Neuronal stem cell (in vitro differentiated cells): ENCODE results near the gene MED8.

Source experiments
- DNase-seq: peaks from one replicate; pipeline ENCODE4 v3.0.0-alpha.2; 2013; ENCODE audit warnings: low spot score
- H2AFZ ChIP-seq: one replicate; pipeline ENCODE4 v1.6.1; 2013; ENCODE audit warnings: mild to moderate bottlenecking, low read length, inconsistent platforms
- H2AK5ac ChIP-seq: 2 replicates; pipeline ENCODE4 v1.6.1; 2013; ENCODE audit warnings: low read depth, mild to moderate bottlenecking, inconsistent platforms, low read length, moderate library complexity, mixed read lengths
- H2BK120ac ChIP-seq: 2 replicates; pipeline ENCODE4 v1.6.1; 2013; ENCODE audit warnings: low read depth, mild to moderate bottlenecking, inconsistent platforms, low read length, moderate library complexity, mixed read lengths
- H2BK12ac ChIP-seq: one replicate; pipeline ENCODE4 v1.6.1; 2013; ENCODE audit warnings: low read length, inconsistent platforms
- H2BK15ac ChIP-seq: 2 replicates; pipeline ENCODE4 v1.6.1; 2013; ENCODE audit warnings: mild to moderate bottlenecking, low read length, inconsistent platforms, mixed read lengths
- H2BK5ac ChIP-seq: one replicate; pipeline ENCODE4 v1.6.1; 2013; ENCODE audit warnings: inconsistent platforms, mild to moderate bottlenecking, low read length, moderate library complexity
- H3K14ac ChIP-seq: one replicate; pipeline ENCODE4 v1.6.1; 2013; ENCODE audit warnings: low read length, inconsistent platforms
- H3K18ac ChIP-seq: 2 replicates; pipeline ENCODE4 v1.6.1; 2013; ENCODE audit warnings: low read length, inconsistent platforms
- H3K23ac ChIP-seq: 2 replicates; pipeline ENCODE4 v1.6.1; 2013; ENCODE audit warnings: low read depth, mild to moderate bottlenecking, mixed read lengths, low read length, inconsistent platforms; ENCODE audit not compliant: poor library complexity
- H3K27ac ChIP-seq: replicated peaks from 3 replicates; pipeline ENCODE4 v1.5.1; 2013; ENCODE audit warnings: low read length, inconsistent platforms
- H3K27me3 ChIP-seq, 3 experiments: 2 replicates each; pipeline ENCODE4 v1.6.1; 2013; ENCODE audit warnings: low read length in 3 of 3, mild to moderate bottlenecking in 2 of 3, inconsistent platforms in 1 of 3, low read depth in 1 of 3, mixed read lengths in 1 of 3, moderate library complexity in 1 of 3; ENCODE audit not compliant: control insufficient read depth in 3 of 3, insufficient read depth in 3 of 3
- H3K36me3 ChIP-seq, 2 donors: replicated peaks in 1 of 2; 2 replicates each; pipeline ENCODE4 v1.6.1; 2013; ENCODE audit warnings: low read length in 2 of 2; ENCODE audit not compliant: control insufficient read depth in 2 of 2, insufficient read depth in 2 of 2
- H3K4ac ChIP-seq: 2 replicates; pipeline ENCODE4 v1.6.1; 2013; ENCODE audit warnings: inconsistent platforms, mild to moderate bottlenecking, low read length, moderate library complexity
- H3K4me1 ChIP-seq, 2 donors: 1 replicate in 1 of 2; 2 replicates in 1 of 2; pipeline ENCODE4 v1.6.1; 2013; ENCODE audit warnings: low read length in 2 of 2, low read depth in 1 of 2; ENCODE audit not compliant: control insufficient read depth in 2 of 2, insufficient read depth in 1 of 2
- H3K4me2 ChIP-seq: one replicate; pipeline ENCODE4 v1.6.1; 2013; ENCODE audit warnings: mild to moderate bottlenecking, low read length, inconsistent platforms; ENCODE audit not compliant: insufficient read depth, poor library complexity, severe bottlenecking
- H3K4me3 ChIP-seq, 2 donors: 2 replicates each; pipeline ENCODE4 v1.5.1; 2013; ENCODE audit warnings: low read length in 2 of 2, mild to moderate bottlenecking in 2 of 2, inconsistent platforms in 1 of 2, moderate library complexity in 1 of 2
- H3K79me1 ChIP-seq: one replicate; pipeline ENCODE4 v1.6.1; 2013; ENCODE audit warnings: low read depth, mild to moderate bottlenecking, inconsistent platforms, low read length, moderate library complexity
- H3K9ac ChIP-seq: one replicate; pipeline ENCODE4 v1.6.1; 2013; ENCODE audit warnings: mild to moderate bottlenecking, low read depth, low read length, inconsistent platforms; ENCODE audit not compliant: poor library complexity
- H3K9me3 ChIP-seq, 2 donors: replicated peaks in 1 of 2; 2 replicates each; pipeline versions ENCODE3 to v1.6.1; 2013; ENCODE audit warnings: low read length in 2 of 2, mild to moderate bottlenecking in 2 of 2, inconsistent platforms in 1 of 2, low read depth in 1 of 2, mixed read lengths in 1 of 2, moderate library complexity in 1 of 2; ENCODE audit not compliant: control insufficient read depth in 2 of 2, insufficient read depth in 1 of 2
- H4K8ac ChIP-seq: one replicate; pipeline ENCODE4 v1.6.1; 2013; ENCODE audit warnings: low read depth, mild to moderate bottlenecking, inconsistent platforms, low read length, moderate library complexity
- H4K91ac ChIP-seq: one replicate; pipeline ENCODE4 v1.6.1; 2013; ENCODE audit warnings: low read length, low read depth, mild to moderate bottlenecking, inconsistent platforms; ENCODE audit not compliant: poor library complexity
- WGBS, 2 donors: extraction: QIAGEN DNeasy Blood & Tissue Kit; methylation state at CpG; one replicate each; pipeline ENCODE4 v1.1.7; 2013; ENCODE audit warnings: missing lambda C conversion rate in 2 of 2, mixed read lengths in 1 of 2; ENCODE audit not compliant: insufficient read length in 2 of 2, insufficient replicate concordance in 1 of 2; ENCODE audit errors: extremely low coverage in 2 of 2; 5-methylcytosine and 5-hydroxymethylcytosine counted together

MED8 gene

DNA sequence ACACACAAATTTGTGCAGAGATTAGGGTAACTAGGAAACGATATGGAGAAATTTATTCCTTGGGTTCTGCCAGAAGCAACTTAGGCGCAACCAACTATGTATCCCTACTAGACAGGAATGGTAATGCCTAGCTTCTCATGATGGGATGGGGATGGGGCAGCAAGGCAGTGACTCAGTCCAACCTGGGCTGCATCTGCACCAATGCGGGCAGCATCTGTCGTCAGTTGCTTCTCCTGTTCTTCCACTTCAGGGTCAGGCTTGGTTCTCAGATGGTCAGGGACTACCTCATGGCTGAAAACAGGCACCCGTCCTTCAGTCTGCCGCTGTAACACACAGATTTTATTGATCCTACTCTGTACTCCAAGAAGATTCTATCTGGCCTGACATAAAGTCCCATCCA is 2.9 kb downstream of the MED8 start:
- Histone ChIP-seq H3K36me3 (peaks cover 32 to 66% of the 10 kb centered on the region in 2 donors), H3K79me1 (peaks cover 7% of the 10 kb centered on the region), H3K9ac (no peak overlapping the region), H3K27ac (no peak overlapping the region), H2BK5ac (no peak overlapping the region), H2AK5ac (no peak overlapping the region), H4K91ac (no peak overlapping the region), H3K4ac (no peak overlapping the region), H3K23ac (no peak overlapping the region), H2BK120ac (no peak overlapping the region), H3K27me3 (no peaks in the 10 kb centered on the region), H2AFZ (no peak overlapping the region), H3K9me3 (no peaks in the 10 kb centered on the region), H3K4me1 (peaks cover 7 to 13% of the 10 kb centered on the region in 2 donors), H2BK15ac (no peak overlapping the region), H3K4me2 (no peak overlapping the region), H3K4me3 (no peak overlapping the region), H4K8ac (no peak overlapping the region), H3K18ac (no peak overlapping the region), H3K14ac (no peak overlapping the region), H2BK12ac (no peak overlapping the region)
- no peak for DNase-seq
- no CpG with 5 or more reads among the region's 6 CpGs for WGBS, 2 donors

DNA sequence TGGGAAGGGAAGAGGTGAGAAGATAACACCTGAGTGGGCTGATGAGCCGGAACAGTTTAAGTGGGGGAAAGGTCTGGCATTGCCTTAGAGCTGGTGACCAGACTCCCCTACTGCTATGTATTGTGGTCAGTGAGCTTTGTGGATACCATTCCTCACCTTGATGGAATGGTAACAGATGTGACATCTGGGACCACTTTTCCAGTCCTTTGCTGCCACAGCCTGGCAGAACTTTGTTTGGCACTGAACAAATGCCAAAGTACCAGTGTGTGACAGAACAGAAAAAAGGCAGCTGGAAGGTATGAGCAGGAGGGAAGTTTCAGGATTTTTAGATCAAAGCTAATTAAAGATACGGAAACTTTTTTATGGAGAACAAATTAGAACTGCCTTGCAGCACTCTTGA is 6.2 kb downstream of the MED8 start:
- no peak overlapping the region for H2BK12ac ChIP-seq
- peaks cover 35 to 74% of the 10 kb centered on the region in 2 donors for H3K36me3 ChIP-seq
- H2AK5ac ChIP-seq = no peak overlapping the region
- no peak overlapping the region for H4K8ac ChIP-seq
- peaks cover 0 to 6% of the 10 kb centered on the region in 2 donors for H3K4me1 ChIP-seq
- no peak overlapping the region for H3K18ac ChIP-seq
- no peaks in the 10 kb centered on the region for H3K27me3 ChIP-seq
- peaks cover 2% of the 10 kb centered on the region for H3K79me1 ChIP-seq
- no CpG with 5 or more reads among the region's 2 CpGs for WGBS, 2 donors
- H3K9ac ChIP-seq = no peak overlapping the region
- no peak for DNase-seq
- no peak overlapping the region for H2AFZ ChIP-seq
- no peak overlapping the region for H3K4me3 ChIP-seq
- no peak overlapping the region for H4K91ac ChIP-seq
- H3K9me3 ChIP-seq = no peaks in the 10 kb centered on the region
- no peak overlapping the region for H2BK120ac ChIP-seq
- H3K23ac ChIP-seq = no peak overlapping the region
- H2BK15ac ChIP-seq = no peak overlapping the region
- H2BK5ac ChIP-seq = no peak overlapping the region
- H3K4me2 ChIP-seq = no peak overlapping the region
- H3K14ac ChIP-seq = no peak overlapping the region
- H3K4ac ChIP-seq = no peak overlapping the region
- H3K27ac ChIP-seq = no peak overlapping the region

DNA sequence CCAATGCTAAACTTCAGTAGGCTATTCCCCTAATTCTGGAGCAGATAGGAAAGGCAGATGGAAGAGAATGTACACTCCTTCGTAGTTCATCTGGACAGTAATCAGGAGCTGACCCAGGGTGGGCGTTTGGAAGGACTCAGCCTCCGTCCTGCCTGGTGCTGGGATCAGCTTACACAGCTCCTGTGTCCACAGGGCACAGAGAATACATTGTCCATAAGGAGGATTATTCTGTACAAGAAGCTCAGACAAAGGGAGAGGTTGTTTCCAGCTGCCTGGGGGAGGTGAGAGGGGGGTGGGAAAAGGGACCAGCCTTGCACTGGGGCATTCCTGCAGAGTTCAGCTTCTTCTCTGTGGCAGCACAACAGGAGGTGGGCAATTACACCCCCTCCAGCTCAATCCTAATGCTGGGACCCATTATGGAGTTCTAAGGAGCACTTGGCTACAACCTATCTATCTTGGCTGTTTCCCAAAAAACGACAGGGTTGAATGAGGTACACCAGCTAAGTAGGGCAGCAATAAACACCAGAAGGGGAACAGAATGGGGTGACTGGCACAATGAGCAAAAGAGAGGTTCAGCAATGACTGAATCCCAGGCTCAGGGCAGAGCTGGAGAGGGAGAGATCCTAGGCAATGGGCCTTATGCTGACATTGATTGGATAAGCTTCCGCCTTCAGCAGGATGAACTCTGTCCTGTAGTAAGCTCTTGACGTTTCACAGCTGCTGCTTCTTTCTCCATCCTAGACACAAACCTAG is 7.4 kb downstream of the MED8 start:
- WGBS, 2 donors = no CpG with 5 or more reads among the region's 6 CpGs
- no peak overlapping the region for H3K4me3 ChIP-seq
- peak overlapping the region; percentile 55 for H3K27ac ChIP-seq
- H3K14ac ChIP-seq = no peak overlapping the region
- no peaks in the 10 kb centered on the region for H3K79me1 ChIP-seq
- H2BK5ac ChIP-seq = no peak overlapping the region
- H3K4me1 ChIP-seq = peaks cover 0 to 6% of the 10 kb centered on the region in 2 donors
- H2AK5ac ChIP-seq = no peak overlapping the region
- no peak overlapping the region for H2BK15ac ChIP-seq
- H3K23ac ChIP-seq = no peak overlapping the region
- peaks cover 33 to 63% of the 10 kb centered on the region in 2 donors for H3K36me3 ChIP-seq
- no peak overlapping the region for H3K4me2 ChIP-seq
- no peak overlapping the region for H3K4ac ChIP-seq
- no peak overlapping the region for H2BK12ac ChIP-seq
- no peak overlapping the region for H3K9ac ChIP-seq
- H3K18ac ChIP-seq = no peak overlapping the region
- H3K9me3 ChIP-seq = no peaks in the 10 kb centered on the region
- H2BK120ac ChIP-seq = no peak overlapping the region
- DNase-seq = no peak
- H2AFZ ChIP-seq = no peak overlapping the region
- H3K27me3 ChIP-seq = no peaks in the 10 kb centered on the region
- H4K91ac ChIP-seq = no peak overlapping the region
- H4K8ac ChIP-seq = no peak overlapping the region

DNA sequence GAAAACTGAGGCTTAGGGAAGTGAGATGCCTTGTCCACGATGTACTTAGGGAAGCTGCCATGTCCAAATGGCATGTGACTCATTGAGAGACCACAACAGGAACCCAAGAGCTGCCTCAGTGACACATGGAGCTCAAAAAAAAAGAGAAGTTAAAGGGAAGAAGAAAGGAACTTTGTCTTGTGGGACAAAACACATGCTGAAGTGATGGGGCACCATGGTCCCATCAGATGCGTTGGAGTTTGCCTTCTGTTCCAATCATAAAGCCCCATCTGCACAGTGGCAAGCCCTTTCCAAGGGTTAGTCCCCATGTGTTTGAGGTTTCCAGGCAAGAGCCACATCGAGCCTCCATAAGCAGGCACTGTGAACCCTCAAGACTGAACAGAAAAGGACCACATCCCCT is 8.0 kb downstream of the MED8 start:
- no peak overlapping the region for H3K4me3 ChIP-seq
- no peak overlapping the region for H2BK15ac ChIP-seq
- no peak overlapping the region for H3K4me2 ChIP-seq
- no peak overlapping the region for H4K91ac ChIP-seq
- H3K18ac ChIP-seq = no peak overlapping the region
- DNase-seq = no peak
- no peak overlapping the region for H2BK12ac ChIP-seq
- no peak overlapping the region for H2BK120ac ChIP-seq
- no peak overlapping the region for H3K9ac ChIP-seq
- no peak overlapping the region for H3K14ac ChIP-seq
- H3K4ac ChIP-seq = no peak overlapping the region
- H3K23ac ChIP-seq = no peak overlapping the region
- H3K9me3 ChIP-seq = no peaks in the 10 kb centered on the region
- no peak overlapping the region for H2BK5ac ChIP-seq
- H3K79me1 ChIP-seq = no peaks in the 10 kb centered on the region
- H3K27ac ChIP-seq = peak overlapping the region; percentile 55
- peaks cover 28 to 57% of the 10 kb centered on the region in 2 donors for H3K36me3 ChIP-seq
- H3K4me1 ChIP-seq = peaks cover 0 to 6% of the 10 kb centered on the region in 2 donors
- no peak overlapping the region for H2AFZ ChIP-seq
- H2AK5ac ChIP-seq = no peak overlapping the region
- no peaks in the 10 kb centered on the region for H3K27me3 ChIP-seq
- WGBS, 2 donors = no CpG with 5 or more reads among the region's 3 CpGs
- no peak overlapping the region for H4K8ac ChIP-seq
